HepG2 (cell line): ENCODE measurements around the gene FBXO44. TPM values are rescaled to one million over a fixed set of nuclear protein-coding genes. Genes with fewer than 3 reads are reported as not detected.

Experiments
- CREM ChIP-seq, 2 experiments: sonication (generic) in 1 of 2; formaldehyde crosslinking in 1 of 2; IDR thresholded peaks; 2 replicates each; pipeline versions ENCODE4 v1.4.0 to v1.6.1; 2016 to 2020; ENCODE audit warnings: antibody characterized with exemption in 1 of 2, mild to moderate bottlenecking in 1 of 2, missing genetic modification reagents in 1 of 2
- DMAP1 ChIP-seq: IDR thresholded peaks from 2 replicates; pipeline ENCODE4 v1.6.1; 2016
- FOXK2 ChIP-seq: fragments of 450-650 bp; IDR thresholded peaks from 2 replicates; pipeline ENCODE4 v1.6.1; 2016
- HNF1B ChIP-seq: sonication (generic); formaldehyde crosslinking; IDR thresholded peaks from 2 replicates; pipeline ENCODE4 v1.5.1; 2020; ENCODE audit warnings: mild to moderate bottlenecking, moderate library complexity, missing genetic modification reagents
- JDP2 ChIP-seq: sonication (generic); formaldehyde crosslinking; IDR thresholded peaks from 2 replicates; pipeline ENCODE4 v1.8.1; 2022; ENCODE audit warnings: missing genetic modification reagents, borderline replicate concordance
- KDM6A ChIP-seq: IDR thresholded peaks from 2 replicates; pipeline ENCODE4 v1.6.1; 2016; ENCODE audit warnings: low read depth
- NR2F2 ChIP-seq: IDR thresholded peaks from 2 replicates; pipeline ENCODE4 v1.6.1; 2012; ENCODE audit warnings: low read depth, inconsistent platforms, borderline replicate concordance
- PLRG1 ChIP-seq: fragments of 450-650 bp; conservative IDR thresholded peaks from 2 replicates; pipeline ENCODE4 v1.6.1; 2016
- POLR2G ChIP-seq: fragments of 200-400 bp; formaldehyde crosslinking; IDR thresholded peaks from 2 replicates; pipeline ENCODE4 v1.6.1; 2018; ENCODE audit warnings: mild to moderate bottlenecking, low read depth, low read length, moderate library complexity
- RARA ChIP-seq: IDR thresholded peaks from 2 replicates; pipeline ENCODE4 v1.6.1; 2016; ENCODE audit warnings: missing genetic modification reagents, missing compliant biosample characterization
- SALL1 ChIP-seq: sonication (generic); formaldehyde crosslinking; IDR thresholded peaks from 2 replicates; pipeline ENCODE4 v1.8.0; 2022; ENCODE audit warnings: mild to moderate bottlenecking, missing genetic modification reagents
- SNAI1 ChIP-seq: sonication (generic); formaldehyde crosslinking; IDR thresholded peaks from 2 replicates; pipeline ENCODE4 v1.5.0; 2020; ENCODE audit warnings: mild to moderate bottlenecking, missing genetic modification reagents, borderline replicate concordance
- ZBTB4 ChIP-seq: sonication (generic); formaldehyde crosslinking; IDR thresholded peaks from 2 replicates; pipeline ENCODE4 v1.4.0; 2020; ENCODE audit warnings: missing genetic modification reagents, mild to moderate bottlenecking, borderline replicate concordance
- ZBTB42 ChIP-seq: sonication (generic); formaldehyde crosslinking; IDR thresholded peaks from 2 replicates; pipeline ENCODE4 v1.5.0; 2020; ENCODE audit warnings: mild to moderate bottlenecking, missing genetic modification reagents
- ZFP37 ChIP-seq: sonication (generic); formaldehyde crosslinking; IDR thresholded peaks from 2 replicates; pipeline ENCODE4 v1.4.0; 2020; ENCODE audit warnings: missing genetic modification reagents, borderline replicate concordance
- ZNF17 ChIP-seq: sonication (generic); formaldehyde crosslinking; IDR thresholded peaks from 2 replicates; pipeline ENCODE4 v1.5.0; 2020; ENCODE audit warnings: mild to moderate bottlenecking, missing genetic modification reagents
- ZNF326 ChIP-seq: sonication (generic); formaldehyde crosslinking; IDR thresholded peaks from 2 replicates; pipeline ENCODE4 v1.4.0; 2020; ENCODE audit warnings: missing genetic modification reagents, borderline replicate concordance
- ZNF788 ChIP-seq: sonication (generic); formaldehyde crosslinking; IDR thresholded peaks from 2 replicates; pipeline ENCODE4 v1.5.0; 2020; ENCODE audit warnings: mild to moderate bottlenecking, missing genetic modification reagents, borderline replicate concordance
- polyA plus RNA-seq, 8 experiments: library from polyadenylated mRNA; depleted of rRNA in 3 of 8; stranded (reverse) in 7 of 8; unstranded in 1 of 8; fragments of >200 nt; fragmentation: Illumina TruSeq in 4 of 8; extraction: Trizol in 4 of 8; gene quantifications; 2 replicates each; pipeline versions ENCODE4 v1.2.1 to v1.2.3, GENCODE V29; 2011 to 2016; ENCODE audit warnings: low read depth in 4 of 8, missing spikeins in 1 of 8, mixed read lengths in 1 of 8; ENCODE audit not compliant: insufficient read depth in 1 of 8
- total RNA-seq, 5 experiments: library from RNA; depleted of rRNA; stranded (reverse); fragments of >200 nt; fragmentation: Illumina TruSeq; extraction: Trizol; gene quantifications; 2 replicates each; pipeline ENCODE4 v1.2.3, GENCODE V29; 2016; ENCODE audit warnings: low read depth in 1 of 5
- TF ChIP-seq, protein P1 (sequence below): sonication (generic); formaldehyde crosslinking; IDR thresholded peaks from 2 replicates; pipeline ENCODE4 v1.4.0; 2020; ENCODE audit warnings: missing genetic modification reagents, borderline replicate concordance
- TF ChIP-seq, protein P2 (sequence below): IDR thresholded peaks from 2 replicates; pipeline ENCODE4 v1.6.1; 2016; ENCODE audit warnings: mild to moderate bottlenecking, missing biosample characterization, missing genetic modification reagents

FBXO44 gene
- total and polyA plus RNA-seq, 2 of the 13 experiments (the other 11 are each of a cell fraction or from before 2014, with no cell fraction given) = 22.4 to 27.9 TPM

DNA sequence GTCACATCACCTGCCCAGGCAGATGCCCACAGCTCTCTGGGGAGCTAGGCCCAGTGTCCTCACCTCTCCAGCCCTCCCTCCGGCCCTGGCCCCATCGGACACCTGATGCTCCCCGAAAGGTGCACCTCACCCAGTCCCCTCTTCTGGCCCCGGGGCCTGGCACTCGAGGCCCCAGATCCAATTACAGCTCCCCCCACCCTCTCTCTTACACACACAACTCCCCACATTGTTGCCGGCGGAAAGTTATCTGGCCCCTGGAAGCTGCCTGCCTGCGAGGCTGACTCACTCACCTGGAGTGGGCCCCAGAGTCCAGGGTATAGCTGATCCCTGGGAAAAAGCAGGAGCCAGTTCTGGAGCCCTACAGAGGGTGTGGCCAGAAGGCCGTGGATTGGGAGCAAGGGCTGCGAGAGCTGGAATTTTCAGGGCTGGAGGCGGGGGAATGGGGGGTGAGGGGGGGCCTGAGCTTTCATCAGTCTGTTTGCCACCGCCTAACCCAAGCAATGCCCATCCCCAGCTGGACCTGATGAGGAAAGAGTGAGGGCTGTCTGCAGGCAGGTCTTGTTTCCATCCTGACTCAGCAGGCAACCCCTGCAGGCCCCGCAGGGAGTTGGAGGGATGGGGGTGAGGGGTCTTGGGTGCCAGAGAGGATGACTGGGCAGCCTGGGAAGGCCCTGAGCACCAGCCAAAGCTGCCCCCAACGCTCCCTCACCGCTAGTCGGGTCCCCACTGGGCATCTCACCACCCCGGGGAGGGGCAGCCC, 1.4 kb upstream of the FBXO44 start (continued):
- no peak for TF ChIP-seq ZBTB4 (CRISPR knock-in tag)
- TF ChIP-seq, protein P1, sequence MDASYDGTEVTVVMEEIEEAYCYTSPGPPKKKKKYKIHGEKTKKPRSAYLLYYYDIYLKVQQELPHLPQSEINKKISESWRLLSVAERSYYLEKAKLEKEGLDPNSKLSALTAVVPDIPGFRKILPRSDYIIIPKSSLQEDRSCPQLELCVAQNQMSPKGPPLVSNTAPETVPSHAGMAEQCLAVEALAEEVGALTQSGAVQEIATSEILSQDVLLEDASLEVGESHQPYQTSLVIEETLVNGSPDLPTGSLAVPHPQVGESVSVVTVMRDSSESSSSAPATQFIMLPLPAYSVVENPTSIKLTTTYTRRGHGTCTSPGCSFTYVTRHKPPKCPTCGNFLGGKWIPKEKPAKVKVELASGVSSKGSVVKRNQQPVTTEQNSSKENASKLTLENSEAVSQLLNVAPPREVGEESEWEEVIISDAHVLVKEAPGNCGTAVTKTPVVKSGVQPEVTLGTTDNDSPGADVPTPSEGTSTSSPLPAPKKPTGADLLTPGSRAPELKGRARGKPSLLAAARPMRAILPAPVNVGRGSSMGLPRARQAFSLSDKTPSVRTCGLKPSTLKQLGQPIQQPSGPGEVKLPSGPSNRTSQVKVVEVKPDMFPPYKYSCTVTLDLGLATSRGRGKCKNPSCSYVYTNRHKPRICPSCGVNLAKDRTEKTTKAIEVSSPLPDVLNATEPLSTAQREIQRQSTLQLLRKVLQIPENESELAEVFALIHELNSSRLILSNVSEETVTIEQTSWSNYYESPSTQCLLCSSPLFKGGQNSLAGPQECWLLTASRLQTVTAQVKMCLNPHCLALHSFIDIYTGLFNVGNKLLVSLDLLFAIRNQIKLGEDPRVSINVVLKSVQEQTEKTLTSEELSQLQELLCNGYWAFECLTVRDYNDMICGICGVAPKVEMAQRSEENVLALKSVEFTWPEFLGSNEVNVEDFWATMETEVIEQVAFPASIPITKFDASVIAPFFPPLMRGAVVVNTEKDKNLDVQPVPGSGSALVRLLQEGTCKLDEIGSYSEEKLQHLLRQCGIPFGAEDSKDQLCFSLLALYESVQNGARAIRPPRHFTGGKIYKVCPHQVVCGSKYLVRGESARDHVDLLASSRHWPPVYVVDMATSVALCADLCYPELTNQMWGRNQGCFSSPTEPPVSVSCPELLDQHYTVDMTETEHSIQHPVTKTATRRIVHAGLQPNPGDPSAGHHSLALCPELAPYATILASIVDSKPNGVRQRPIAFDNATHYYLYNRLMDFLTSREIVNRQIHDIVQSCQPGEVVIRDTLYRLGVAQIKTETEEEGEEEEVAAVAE (CRISPR knock-in tag) = peak; percentile 30; the same call in 1 of the 2 replicates
- no peak for TF ChIP-seq ZBTB42 (CRISPR knock-in tag)
- TF ChIP-seq JDP2 (CRISPR knock-in tag) = no peak
- 0 out of 2 replicates have a peak, but pooled peaks have one; percentile 33 for TF ChIP-seq RARA
- peak; percentile 72 for TF ChIP-seq POLR2G
- no peak for TF ChIP-seq FOXK2
- no peak for TF ChIP-seq SNAI1 (CRISPR knock-in tag)
- peak; percentile 40; the same call in 1 of the 2 replicates for TF ChIP-seq HNF1B
- TF ChIP-seq KDM6A = peak; percentile 68; the same call in 1 of the 2 replicates
- TF ChIP-seq, protein P2, sequence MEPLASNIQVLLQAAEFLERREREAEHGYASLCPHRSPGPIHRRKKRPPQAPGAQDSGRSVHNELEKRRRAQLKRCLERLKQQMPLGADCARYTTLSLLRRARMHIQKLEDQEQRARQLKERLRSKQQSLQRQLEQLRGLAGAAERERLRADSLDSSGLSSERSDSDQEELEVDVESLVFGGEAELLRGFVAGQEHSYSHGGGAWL (CRISPR knock-in tag) = peak; percentile 10; the same call in 1 of the 2 replicates
- TF ChIP-seq ZFP37 (CRISPR knock-in tag) = no peak
- TF ChIP-seq ZNF17 = no peak
- TF ChIP-seq CREM (IDR thresholded peaks at IDR 0.05) = peak; percentile 33; the same call in 1 of the 2 replicates
- TF ChIP-seq CREM (CRISPR knock-in tag; IDR thresholded peaks at IDR 0.05) = no peak
- TF ChIP-seq DMAP1 (CRISPR knock-in tag) = peak; percentile 47; the same call in 1 of the 2 replicates
- no peak for TF ChIP-seq PLRG1
- no peak for TF ChIP-seq NR2F2
- TF ChIP-seq SALL1 (CRISPR knock-in tag) = peak; percentile 67
- peak; percentile 26 for TF ChIP-seq ZNF788 (CRISPR knock-in tag)
- TF ChIP-seq ZNF326 (CRISPR knock-in tag) = no peak
